Large intestine (tissue), 3 donors: ENCODE results near the gene ADGRL3. TPM values are rescaled to one million over a fixed set of nuclear protein-coding genes. Genes with fewer than 3 reads are reported as not detected.

Source experiments
- DNase-seq, 2 donors: peaks; one replicate each; pipeline versions ENCODE4 v3.0.0 to v3.0.0-alpha.2; 2013
- H3K27ac ChIP-seq: one replicate; pipeline ENCODE4 v1.5.1; 2013; ENCODE audit warnings: low read length
- H3K27me3 ChIP-seq: 2 replicates; pipeline ENCODE4 v1.6.1; 2013; ENCODE audit warnings: low read length; ENCODE audit not compliant: control insufficient read depth, insufficient read depth
- H3K36me3 ChIP-seq: 2 replicates; pipeline ENCODE4 v1.6.1; 2013; ENCODE audit warnings: low read length; ENCODE audit not compliant: control insufficient read depth, insufficient read depth
- H3K4me1 ChIP-seq: one replicate; pipeline ENCODE4 v1.6.1; 2013; ENCODE audit warnings: low read length; ENCODE audit not compliant: control insufficient read depth, insufficient read depth
- H3K4me3 ChIP-seq: one replicate; pipeline ENCODE4 v1.5.1; 2013; ENCODE audit warnings: low read length
- H3K9me3 ChIP-seq: one replicate; pipeline ENCODE4 v1.6.1; 2013; ENCODE audit warnings: mild to moderate bottlenecking, low read depth, low read length, moderate library complexity; ENCODE audit not compliant: control insufficient read depth
- WGBS: methylation state at CpG from one replicate; pipeline ENCODE4 v1.1.5; 2013; ENCODE audit warnings: low lambda C conversion rate; ENCODE audit not compliant: insufficient coverage; 5-methylcytosine and 5-hydroxymethylcytosine counted together
- polyA plus RNA-seq: library from polyadenylated mRNA; unstranded; fragments of 120-200 nt; gene quantifications from one replicate; pipeline ENCODE4 v1.2.1, GENCODE V29; 2013

Gene ADGRL3
- polyA plus RNA-seq, 1 donor, result 9.8 TPM

- H3K27me3 ChIP-seq, result no peaks in the 10 kb centered on the region
Observed at GRCh38 chr4:61225656-61226055, 25.5 kb downstream of the ADGRL3 start.

GRCh38 chr4:61231421-61231820 is 31.3 kb downstream of the ADGRL3 start:
- no peak overlapping the region for H3K27ac ChIP-seq
- no peak overlapping the region for H3K4me3 ChIP-seq
- H3K27me3 ChIP-seq, result no peaks in the 10 kb centered on the region
- no peaks in the 10 kb centered on the region for H3K4me1 ChIP-seq
- H3K36me3 ChIP-seq, result no peaks in the 10 kb centered on the region
- 68% methylated on average over 2 of the region's 7 CpGs for WGBS
- no peaks in the 10 kb centered on the region for H3K9me3 ChIP-seq
- no peak for DNase-seq

More at GRCh38 chr4:61225656-61226055, 25.5 kb downstream of the ADGRL3 start:
- Histone ChIP-seq H3K36me3 (no peaks in the 10 kb centered on the region), H3K4me1 (no peaks in the 10 kb centered on the region), H3K4me3 (no peak overlapping the region), H3K9me3 (no peaks in the 10 kb centered on the region), H3K27ac (no peak overlapping the region)
- no peak for DNase-seq
- 100% methylated on average over 1 of the region's 1 CpG for WGBS

GRCh38 chr4:61239250-61239649 is 39.1 kb downstream of the ADGRL3 start:
- WGBS, result no CpG with 5 or more reads among the region's 1 CpG
- Histone ChIP-seq H3K4me3 (no peak overlapping the region), H3K9me3 (no peaks in the 10 kb centered on the region), H3K36me3 (no peaks in the 10 kb centered on the region), H3K27ac (no peak overlapping the region), H3K4me1 (no peaks in the 10 kb centered on the region), H3K27me3 (no peaks in the 10 kb centered on the region)
- DNase-seq, result no peak

- Histone ChIP-seq H3K36me3 (no peaks in the 10 kb centered on the region), H3K27ac (no peak overlapping the region), H3K4me1 (no peaks in the 10 kb centered on the region), H3K27me3 (no peaks in the 10 kb centered on the region), H3K9me3 (no peaks in the 10 kb centered on the region), H3K4me3 (no peak overlapping the region)
- DNase-seq, result no peak
- no CpG with 5 or more reads among the region's 2 CpGs for WGBS
Observed at GRCh38 chr4:61243962-61244361, 43.8 kb downstream of the ADGRL3 start.

DNA sequence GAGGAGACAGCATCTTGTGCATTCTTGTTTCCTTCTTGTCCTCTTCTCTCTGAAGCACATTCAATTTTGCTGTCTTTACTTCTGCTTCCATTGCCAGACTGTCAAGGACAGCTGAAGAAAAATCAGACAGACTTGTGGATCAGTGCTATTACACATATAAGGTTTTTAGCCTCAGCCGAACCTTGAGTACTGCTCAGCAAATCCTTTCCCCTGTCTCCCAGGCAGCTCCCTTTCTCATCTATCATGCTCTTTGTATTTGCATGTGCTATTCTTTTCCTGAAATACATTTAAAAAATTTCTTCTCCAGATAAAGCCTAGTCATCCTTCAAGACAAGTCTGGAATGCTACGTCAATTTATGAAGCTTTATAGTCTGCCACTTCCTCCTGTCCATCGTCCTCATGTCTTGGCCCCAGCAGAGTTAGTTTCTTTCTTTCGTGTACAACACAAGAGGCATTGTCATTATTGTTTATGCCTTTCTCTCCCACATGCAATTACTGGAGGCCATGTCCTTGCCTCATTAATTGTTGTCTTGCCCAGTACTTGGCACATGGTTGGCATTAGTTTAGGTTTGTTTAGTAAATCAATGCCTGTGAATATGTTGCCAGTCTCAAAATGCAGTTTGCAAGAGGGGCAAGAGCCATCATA is 45.1 kb downstream of the ADGRL3 start:
- Histone ChIP-seq H3K4me3 (no peak overlapping the region), H3K27me3 (no peaks in the 10 kb centered on the region), H3K36me3 (no peaks in the 10 kb centered on the region), H3K27ac (no peak overlapping the region), H3K4me1 (no peaks in the 10 kb centered on the region), H3K9me3 (no peaks in the 10 kb centered on the region)
- 50% methylated on average over 2 of the region's 4 CpGs for WGBS
- no peak for DNase-seq

DNA sequence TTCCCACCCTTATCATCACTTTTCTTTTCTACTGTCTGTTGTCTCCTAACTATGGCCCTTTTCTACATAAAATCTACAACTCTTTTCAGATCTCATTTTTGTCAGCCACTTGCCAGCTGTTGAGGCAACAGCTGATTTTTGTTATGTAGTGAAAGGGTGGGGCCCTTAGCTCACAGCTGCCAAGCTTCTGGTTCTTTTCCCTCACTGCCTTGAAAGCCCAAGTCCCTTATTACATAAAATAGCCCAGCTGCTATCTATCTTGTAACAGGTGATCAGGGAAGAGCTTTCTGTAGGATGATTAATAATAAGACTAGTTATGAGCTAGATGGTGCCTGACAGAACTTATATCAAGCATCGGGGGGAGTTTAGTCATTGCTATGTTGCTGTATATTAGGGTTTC is 45.9 kb downstream of the ADGRL3 start:
- no peak overlapping the region for H3K4me3 ChIP-seq
- H3K36me3 ChIP-seq, result no peaks in the 10 kb centered on the region
- H3K9me3 ChIP-seq, result no peaks in the 10 kb centered on the region
- no CpG with 5 or more reads among the region's 1 CpG for WGBS
- H3K27ac ChIP-seq, result no peak overlapping the region
- no peaks in the 10 kb centered on the region for H3K27me3 ChIP-seq
- no peak for DNase-seq
- no peaks in the 10 kb centered on the region for H3K4me1 ChIP-seq

- no peaks in the 10 kb centered on the region for H3K4me1 ChIP-seq
- H3K27ac ChIP-seq, result no peak overlapping the region
- 73% methylated on average over 4 of the region's 8 CpGs for WGBS
- no peaks in the 10 kb centered on the region for H3K36me3 ChIP-seq
- no peaks in the 10 kb centered on the region for H3K27me3 ChIP-seq
- no peak for DNase-seq
- no peaks in the 10 kb centered on the region for H3K9me3 ChIP-seq
- H3K4me3 ChIP-seq, result no peak overlapping the region
Observed at GRCh38 chr4:61248705-61249104, 48.6 kb downstream of the ADGRL3 start.

DNA sequence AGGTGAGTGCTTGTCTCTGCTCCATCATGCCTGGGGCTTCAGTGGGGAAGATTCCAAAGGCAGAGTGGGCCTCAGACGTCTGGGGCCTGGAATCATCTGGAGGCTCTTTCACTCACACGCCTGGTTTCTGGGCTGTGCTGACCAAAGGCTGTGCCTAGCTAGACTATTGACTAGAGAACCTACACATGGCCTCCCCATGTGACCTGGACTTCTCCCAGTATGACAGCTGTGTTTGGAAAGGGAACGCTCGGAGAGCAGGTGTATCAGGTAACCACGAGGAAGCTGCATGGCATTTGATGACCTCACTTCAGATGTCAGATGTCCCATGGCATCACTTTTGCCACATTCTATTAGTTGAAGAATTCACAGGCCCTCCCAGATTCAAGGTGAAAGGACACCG is 51.0 kb downstream of the ADGRL3 start:
- DNase-seq, result no peak
- WGBS, result no CpG with 5 or more reads among the region's 6 CpGs

DNA sequence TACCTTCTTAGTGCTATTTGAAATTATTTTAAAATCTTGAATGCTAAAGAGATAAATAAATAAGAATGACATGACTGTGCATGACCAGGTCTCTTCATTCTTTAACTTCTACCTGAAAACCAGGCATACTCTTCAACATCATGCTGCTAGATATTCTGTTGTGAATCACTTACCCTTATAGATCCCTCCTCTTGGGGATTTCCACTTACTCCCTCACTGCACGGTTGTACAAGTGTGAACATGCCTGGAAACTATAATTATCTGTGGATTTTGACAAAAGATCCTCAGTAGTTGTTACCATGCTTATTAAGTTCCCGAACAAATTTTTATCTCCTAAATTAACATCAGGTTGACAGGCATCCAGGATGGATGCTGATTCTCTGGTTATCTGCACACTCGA is 54.3 kb downstream of the ADGRL3 start:
- no peak for DNase-seq
- Histone ChIP-seq H3K36me3 (no peaks in the 10 kb centered on the region), H3K9me3 (no peaks in the 10 kb centered on the region), H3K4me3 (no peak overlapping the region), H3K27ac (no peak overlapping the region), H3K4me1 (no peaks in the 10 kb centered on the region), H3K27me3 (no peaks in the 10 kb centered on the region)
- WGBS, result 89% methylated on average over 2 of the region's 3 CpGs

More for the DNA sequence above, 51.0 kb downstream of the ADGRL3 start:
- Histone ChIP-seq H3K4me1 (no peaks in the 10 kb centered on the region), H3K27ac (no peak overlapping the region), H3K4me3 (no peak overlapping the region), H3K27me3 (no peaks in the 10 kb centered on the region), H3K9me3 (no peaks in the 10 kb centered on the region), H3K36me3 (no peaks in the 10 kb centered on the region)

DNA sequence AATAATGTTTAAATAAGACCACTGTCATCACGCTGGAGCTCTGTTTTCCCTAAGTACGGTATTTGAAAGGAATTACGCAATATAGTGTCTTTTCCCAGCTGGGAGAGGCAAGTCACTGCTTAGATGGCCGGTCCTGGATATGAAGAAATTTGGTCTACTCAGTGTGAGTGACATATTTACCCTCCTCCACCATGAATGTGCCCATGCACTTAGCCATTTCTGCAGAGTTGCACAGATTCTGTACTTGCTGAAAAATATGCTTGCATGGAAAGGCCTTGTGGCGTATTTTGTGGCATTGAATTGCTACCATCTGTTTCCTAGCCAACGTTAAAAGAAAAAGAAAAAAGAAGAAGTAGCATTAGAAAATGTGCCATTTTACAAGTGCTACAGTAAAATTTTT is 73.1 kb downstream of the ADGRL3 start:
- Histone ChIP-seq H3K36me3 (no peaks in the 10 kb centered on the region), H3K27ac (no peak overlapping the region), H3K27me3 (no peaks in the 10 kb centered on the region), H3K9me3 (no peaks in the 10 kb centered on the region), H3K4me1 (no peaks in the 10 kb centered on the region), H3K4me3 (no peak overlapping the region)
- DNase-seq, result no peak
- 91% methylated on average over 5 of the region's 6 CpGs for WGBS

- Histone ChIP-seq H3K4me1 (no peaks in the 10 kb centered on the region), H3K9me3 (no peaks in the 10 kb centered on the region), H3K27ac (no peak overlapping the region), H3K4me3 (no peak overlapping the region), H3K36me3 (no peaks in the 10 kb centered on the region), H3K27me3 (no peaks in the 10 kb centered on the region)
- DNase-seq, result no peak
- 100% methylated on average over 1 of the region's 1 CpG for WGBS
Observed at GRCh38 chr4:61274286-61274685, 74.2 kb downstream of the ADGRL3 start.
